ENCODE data around the gene SNED1. TPM values are rescaled to one million over a fixed set of nuclear protein-coding genes. Genes with fewer than 3 reads are reported as not detected.

The SNED1 gene
- total RNA-seq, 1 donor from 2014 or later = 41.8 TPM

Other genes starting within 250 kb of the SNED1 start
- 1.2 TPM for gene KIF1A, start 178.4 kb upstream of the SNED1 start, total RNA-seq
- 0.31 TPM for gene AGXT, start 129.8 kb upstream of the SNED1 start, total RNA-seq
- 2.5 TPM for gene MAB21L4, start 102.5 kb upstream of the SNED1 start, total RNA-seq
- 0.23 TPM for gene CROCC2, start 92.3 kb upstream of the SNED1 start, total RNA-seq
- 37.6 TPM for gene MTERF4, start 103.7 kb downstream of the SNED1 start, total RNA-seq
- gene PASK, start 150.9 kb downstream of the SNED1 start, total RNA-seq = 17.4 TPM
- gene PPP1R7, start 151.8 kb downstream of the SNED1 start, total RNA-seq = 73.4 TPM
- gene ANO7, start 190.1 kb downstream of the SNED1 start, total RNA-seq = 1.4 TPM